ENCODE results near the gene SINHCAF.
"Not testable (repeated sequence)": the region's sequence is repeated elsewhere in the genome, so short reads cannot be mapped to it uniquely, and the experiment has no call there.

Gene SINHCAF

DNA sequence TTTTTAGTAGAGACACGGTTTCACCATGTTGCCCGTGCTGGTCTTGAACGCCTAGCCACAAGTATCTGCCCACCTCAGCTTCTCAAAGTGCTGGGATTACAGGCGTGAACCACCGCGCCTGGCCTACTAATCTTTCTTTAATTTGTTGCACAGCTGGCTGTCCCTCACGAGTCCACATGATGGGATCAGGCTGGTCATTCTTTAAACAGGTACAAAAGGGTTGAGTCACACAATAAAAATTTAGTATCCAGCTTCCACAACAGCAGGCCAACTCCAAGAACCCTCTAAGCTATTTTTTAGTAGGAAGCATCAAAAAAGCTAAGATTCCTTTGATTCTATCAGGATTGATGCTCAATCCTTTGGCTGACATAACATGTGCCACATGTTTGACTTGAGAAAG lies 17.8 kb downstream of the SINHCAF start:
- DNase-seq (ENCODE audit: low spot score): no peak

GRCh38 chr12:31306866-31307265 lies 19.1 kb downstream of the SINHCAF start:
- DNase-seq (ENCODE audit: low spot score): no peak

- DNase-seq (ENCODE audit: low spot score): no peak
Observed at GRCh38 chr12:31303466-31303865, 22.5 kb downstream of the SINHCAF start.

- no peak for DNase-seq (ENCODE audit: low spot score)
Observed at GRCh38 chr12:31301311-31301710, 24.6 kb downstream of the SINHCAF start.

DNA sequence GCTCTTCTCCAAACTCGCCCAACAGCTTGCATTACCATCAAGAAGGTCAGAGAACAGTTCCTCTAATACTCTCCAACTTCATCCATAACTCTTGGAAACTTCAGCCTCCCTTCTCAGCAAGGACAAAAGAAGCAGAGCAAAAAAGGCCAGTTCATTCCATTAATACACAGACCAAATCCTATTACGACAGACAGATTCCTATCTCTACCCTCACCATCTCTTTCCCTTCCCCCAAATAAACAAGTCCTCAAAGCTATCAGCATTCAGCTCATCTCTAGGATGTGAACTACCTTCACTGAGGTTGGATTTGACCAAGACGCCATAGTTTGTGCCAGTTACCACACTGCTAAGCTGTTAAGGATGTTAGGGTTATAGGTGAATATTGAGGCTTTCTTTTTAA lies 25.2 kb downstream of the SINHCAF start:
- no peak for DNase-seq (ENCODE audit: low spot score)

DNA sequence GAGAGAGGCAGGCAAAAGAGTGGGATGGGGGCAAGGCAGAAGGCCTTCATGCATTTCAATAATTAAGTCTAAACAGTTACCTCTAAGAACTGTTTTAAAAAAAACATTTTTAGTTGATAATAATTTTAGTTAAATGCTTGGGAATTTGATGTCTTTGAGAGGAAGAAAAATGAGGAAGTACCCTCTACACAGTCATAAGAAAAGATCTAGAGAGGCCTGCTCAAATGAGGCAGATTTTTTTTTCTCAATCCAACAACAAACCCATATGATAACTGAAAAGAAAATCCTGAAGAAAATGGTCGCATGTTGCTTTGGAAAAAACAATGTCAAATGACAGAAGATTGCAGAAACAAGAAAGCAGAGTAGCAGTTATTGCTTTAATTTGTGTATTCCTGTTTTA lies 25.6 kb downstream of the SINHCAF start:
- no peak for DNase-seq (ENCODE audit: low spot score)

- DNase-seq (ENCODE audit: low spot score): no peak
Observed at GRCh38 chr12:31298922-31299321, 27.0 kb downstream of the SINHCAF start.

DNA sequence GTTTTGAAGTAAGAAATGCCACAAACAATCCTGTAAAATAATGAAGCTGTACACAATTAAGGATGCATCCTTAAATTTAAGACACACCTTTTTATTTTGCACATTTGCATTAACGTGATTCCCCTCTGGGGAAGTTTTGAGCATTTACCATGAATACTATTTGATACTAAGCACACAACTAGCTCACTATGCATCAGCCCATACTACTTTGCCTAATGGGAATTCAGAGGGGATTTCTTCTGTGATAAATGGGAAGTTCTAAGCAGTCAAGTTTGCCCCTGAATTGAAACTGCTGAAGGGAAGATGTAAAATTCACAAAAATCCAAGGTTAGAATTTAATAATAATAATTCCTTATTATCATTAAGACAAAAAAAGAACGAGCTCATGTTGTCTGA lies 27.4 kb downstream of the SINHCAF start:
- no peak for DNase-seq (ENCODE audit: low spot score)

DNA sequence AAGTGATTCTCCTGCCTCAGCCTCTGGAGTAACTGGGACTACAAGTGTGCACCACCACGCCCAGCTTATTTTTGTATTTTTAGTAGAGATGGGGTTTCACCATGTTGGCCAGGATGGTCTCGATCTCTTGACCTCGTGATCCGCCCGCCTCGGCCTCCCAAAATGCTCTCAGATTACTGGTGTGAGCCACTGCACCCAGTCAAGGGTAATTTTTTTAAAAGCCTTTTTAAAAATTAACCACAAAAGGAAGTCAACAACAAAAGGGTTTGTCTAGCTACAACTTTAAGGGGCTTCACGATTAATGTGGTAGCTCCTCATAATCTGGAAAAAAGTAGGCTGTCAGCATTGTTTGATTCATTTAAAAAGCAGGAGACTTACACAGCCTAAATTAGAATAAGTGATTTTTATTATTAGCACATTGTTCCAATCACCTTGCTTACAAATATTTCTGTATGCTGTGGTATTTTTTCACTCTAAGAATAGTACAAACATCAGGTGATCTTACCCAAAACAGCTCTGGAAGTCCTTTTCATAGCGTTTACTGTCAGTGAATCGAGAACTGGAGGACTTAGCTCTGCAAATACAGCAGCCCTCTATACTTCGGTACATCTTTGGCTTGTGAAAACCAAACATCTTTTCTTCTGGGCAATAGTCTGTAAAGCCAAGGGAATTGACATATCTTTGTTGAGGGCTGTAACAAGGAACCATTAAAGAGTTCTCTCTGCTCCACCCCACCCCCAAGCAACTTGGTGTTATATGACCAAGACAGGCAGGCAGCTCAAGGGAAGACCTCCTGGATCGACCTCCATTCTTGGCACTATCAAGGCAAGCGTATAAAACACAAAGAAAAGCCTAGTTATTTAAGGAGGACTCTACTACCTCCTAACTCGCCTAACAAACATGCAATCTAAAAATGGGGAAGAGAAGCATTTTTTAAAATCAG lies 28.1 kb downstream of the SINHCAF start:
- no peak for DNase-seq (ENCODE audit: low spot score)

DNA sequence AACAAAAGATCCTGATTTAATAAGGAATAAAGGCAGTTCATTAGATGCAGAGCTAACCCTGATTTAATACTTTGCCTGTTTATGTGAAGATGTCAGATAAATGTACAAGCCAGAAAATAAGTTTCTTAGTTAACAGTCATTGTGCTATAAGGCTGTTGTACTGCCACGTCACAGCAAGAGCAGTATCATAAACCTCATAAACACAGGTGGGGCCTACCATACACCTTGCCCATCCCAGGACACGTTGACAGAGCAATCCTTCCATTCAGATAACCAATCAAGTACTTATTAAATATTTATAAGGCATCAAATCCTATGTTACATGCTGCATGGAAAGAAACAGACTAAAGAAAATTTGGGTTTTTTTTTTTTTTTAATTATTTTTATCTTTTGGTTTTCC lies 36.5 kb downstream of the SINHCAF start:
- DNase-seq (ENCODE audit: low spot score): no peak

DNA sequence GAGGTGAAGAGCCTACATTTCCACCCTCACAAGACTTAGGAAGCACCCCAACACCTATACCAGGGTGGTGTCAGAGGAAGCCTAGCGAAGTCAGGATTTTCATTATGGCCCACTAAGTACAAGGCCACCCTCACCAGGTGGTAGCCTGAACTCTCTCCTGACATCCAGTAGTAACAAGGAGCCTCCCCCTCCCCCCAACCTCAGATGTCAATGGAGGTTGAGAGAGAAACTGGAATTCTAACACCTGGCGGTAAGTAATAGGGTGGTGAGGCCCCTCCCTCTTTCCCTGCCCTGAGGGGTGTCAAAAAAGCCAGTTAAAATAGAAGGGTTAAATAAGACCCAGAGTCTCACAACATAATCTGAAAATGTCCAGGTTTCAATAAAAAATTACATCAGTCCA lies 37.6 kb downstream of the SINHCAF start:
- DNase-seq (ENCODE audit: low spot score): no peak

DNA sequence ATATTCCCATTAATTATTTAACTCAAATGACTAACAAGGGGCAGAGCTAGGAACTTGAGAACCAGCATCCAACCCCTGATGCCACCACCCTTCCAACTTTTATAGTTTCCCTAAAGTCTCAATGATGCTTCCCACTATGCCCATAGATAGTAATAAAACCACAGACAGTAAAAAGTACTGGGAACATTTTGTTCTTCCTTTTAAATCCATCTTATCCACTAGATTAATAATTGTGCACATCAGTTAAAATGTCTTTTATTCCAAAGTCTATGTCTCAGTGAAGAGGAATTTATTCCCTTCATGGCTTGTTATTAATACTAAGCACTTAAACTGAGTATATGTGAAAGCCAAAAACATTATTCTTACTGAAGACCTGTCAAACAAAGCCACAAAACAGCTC lies 45.8 kb downstream of the SINHCAF start:
- DNase-seq (ENCODE audit: low spot score): no peak

GRCh38 chr12:31279390-31279924 lies 46.5 kb downstream of the SINHCAF start:
- DNase-seq (ENCODE audit: low spot score): no peak

- no peak for DNase-seq (ENCODE audit: low spot score)
Observed at GRCh38 chr12:31278832-31279231, 47.1 kb downstream of the SINHCAF start.

- DNase-seq (ENCODE audit: low spot score): no peak
Observed at GRCh38 chr12:31278424-31278823, 47.5 kb downstream of the SINHCAF start.

DNA sequence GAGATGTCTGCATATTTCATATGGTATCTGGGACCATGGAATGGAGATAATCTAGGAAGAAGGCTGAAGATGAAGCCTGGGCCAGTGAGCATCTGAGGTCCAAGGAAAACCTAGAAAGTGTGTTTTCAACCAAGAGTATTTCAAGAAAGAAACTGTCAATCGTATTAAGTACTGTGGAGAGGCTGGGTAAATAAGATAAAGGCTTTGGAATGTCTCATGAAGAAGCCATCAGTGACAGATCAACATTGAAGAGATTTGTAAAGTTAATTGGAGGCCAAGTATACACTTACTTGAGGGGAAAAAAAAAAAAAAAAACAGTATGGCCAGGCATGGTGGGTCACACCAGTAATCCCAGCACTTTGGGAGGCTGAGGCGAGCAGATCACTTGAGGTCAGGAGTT lies 48.9 kb downstream of the SINHCAF start:
- no peak for DNase-seq (ENCODE audit: low spot score)

DNA sequence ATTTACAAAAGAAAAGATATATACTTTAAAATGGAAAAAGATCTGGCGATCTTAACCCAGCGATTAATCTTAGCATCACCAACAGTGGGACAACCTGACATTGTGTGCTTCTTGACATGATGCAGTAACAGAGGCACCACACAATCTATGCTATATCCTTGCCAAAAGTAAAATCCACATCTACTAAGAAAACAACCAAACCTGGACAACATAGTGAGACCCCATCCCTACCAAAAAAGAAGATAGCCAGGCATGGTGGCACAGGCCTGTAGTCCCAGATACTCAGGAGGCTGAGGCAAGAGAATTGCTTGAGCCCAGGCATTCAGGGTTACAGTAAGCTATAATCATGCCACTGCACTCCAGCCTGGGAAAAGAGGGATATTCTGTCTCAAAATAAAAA lies 50.5 kb downstream of the SINHCAF start:
- no peak for DNase-seq (ENCODE audit: low spot score)

- DNase-seq (ENCODE audit: low spot score): no peak
Observed at GRCh38 chr12:31274520-31275300, 51.2 kb downstream of the SINHCAF start.

DNA sequence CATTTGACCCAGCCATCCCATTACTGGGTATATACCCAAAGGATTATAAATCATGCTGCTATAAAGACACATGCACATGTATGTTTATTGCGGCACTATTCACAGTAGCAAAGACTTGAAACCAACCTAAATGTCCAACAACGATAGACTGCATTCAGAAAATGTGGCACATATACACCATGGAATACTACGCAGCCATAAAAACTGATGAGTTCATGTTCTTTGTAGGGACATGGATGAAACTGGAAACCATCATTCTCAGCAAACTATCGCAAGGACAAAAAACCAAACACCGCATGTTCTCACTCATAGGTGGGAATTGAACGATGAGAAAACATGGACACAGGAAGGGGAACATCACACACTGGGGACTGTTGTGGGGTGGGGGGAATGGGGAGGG lies 52.2 kb downstream of the SINHCAF start:
- not testable (repeated sequence) for DNase-seq (ENCODE audit: low spot score)

- no peak for DNase-seq (ENCODE audit: low spot score)
Observed at GRCh38 chr12:31272607-31273225, 53.2 kb downstream of the SINHCAF start.

DNA sequence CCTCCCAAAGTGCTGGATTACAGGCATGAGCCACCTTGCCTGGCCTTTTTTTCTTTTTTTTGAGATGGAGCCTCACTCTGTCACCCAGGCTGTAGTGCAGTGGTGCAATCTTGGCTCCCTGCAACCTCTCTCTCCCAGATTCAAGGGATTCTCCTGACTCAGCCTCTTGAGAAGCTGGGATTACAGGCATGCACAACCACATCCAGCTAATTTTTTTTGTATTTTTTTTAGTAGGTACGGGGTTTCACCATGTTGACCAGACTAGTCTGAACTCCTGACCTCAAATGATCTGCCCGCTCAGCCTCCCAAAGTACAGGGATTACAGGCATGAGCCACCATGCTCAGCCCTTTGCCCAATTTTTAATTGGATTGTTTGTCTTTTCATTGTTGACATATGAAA lies 58.0 kb downstream of the SINHCAF start:
- DNase-seq (ENCODE audit: low spot score): no peak

DNA sequence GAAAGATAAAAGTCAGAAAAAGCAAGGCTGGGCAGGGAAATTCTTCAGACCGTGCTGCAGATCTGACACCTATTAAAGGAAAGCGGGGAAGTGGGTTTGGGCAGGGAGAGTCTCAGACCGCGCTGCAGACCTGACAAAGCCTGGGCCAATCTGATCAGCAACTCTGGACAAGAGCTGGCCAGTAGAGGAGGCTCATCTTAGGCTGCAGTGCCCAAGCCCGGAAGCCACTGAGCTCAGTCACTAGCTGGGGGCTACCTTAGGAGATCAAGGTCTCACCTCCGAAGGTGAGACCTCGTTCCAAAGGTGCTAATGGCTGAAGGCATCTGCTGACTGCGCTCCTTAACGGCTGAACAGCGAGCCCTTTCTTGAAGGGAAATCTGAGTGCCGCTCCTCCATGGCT lies 60.2 kb downstream of the SINHCAF start:
- DNase-seq (ENCODE audit: low spot score): no peak

- DNase-seq (ENCODE audit: low spot score): no peak
Observed at GRCh38 chr12:31263661-31264060, 62.3 kb downstream of the SINHCAF start.

Measured in hepatic stellate cell (primary cell).